Peyer's patch (tissue), 4 donors: Measurements from ENCODE around the gene MGST2. TPM values are rescaled to one million over a fixed set of nuclear protein-coding genes. Genes with fewer than 3 reads are reported as not detected.

Experiments
- DNase-seq, 3 donors: peaks; one replicate each; pipeline ENCODE4 v3.0.0-alpha.2; 2017 to 2019
- H3K27ac ChIP-seq, 4 donors: fragments of 200-600 bp; sonication (generic); one replicate each; pipeline ENCODE4 v1.5.1; 2016 to 2019
- H3K27me3 ChIP-seq, 2 donors: fragments of 200-600 bp; sonication (generic); one replicate each; pipeline ENCODE4 v1.5.1; 2019
- H3K36me3 ChIP-seq, 3 donors: fragments of 200-600 bp; sonication (generic); one replicate each; pipeline ENCODE4 v1.5.1; 2016 to 2019
- H3K4me1 ChIP-seq, 4 donors: fragments of 200-600 bp; sonication (generic); one replicate each; pipeline ENCODE4 v1.5.1; 2016 to 2019
- H3K4me3 ChIP-seq, 4 donors: fragments of 200-600 bp; sonication (generic); 1 replicate in 3 of 4; 2 replicates in 1 of 4; pipeline ENCODE4 v1.5.1; 2016 to 2019; ENCODE audit warnings: mild to moderate bottlenecking in 1 of 4
- H3K9me3 ChIP-seq, 4 donors: fragments of 200-600 bp; sonication (generic); one replicate each; pipeline ENCODE4 v1.5.1; 2016 to 2019; ENCODE audit warnings: mild to moderate bottlenecking in 1 of 4
- CTCF ChIP-seq, 6 experiments: fragments of 450-650 bp in 4 of 6; fragments of 200-600 bp in 2 of 6; sonication (generic) in 1 of 6; IDR thresholded peaks; one replicate each; pipeline ENCODE4 v1.5.1; 2017 to 2019; ENCODE audit warnings: antibody characterized with exemption in 6 of 6, mild to moderate bottlenecking in 3 of 6, moderate library complexity in 1 of 6
- POLR2A ChIP-seq, 2 donors: fragments of 450-650 bp; IDR thresholded peaks; one replicate each; pipeline ENCODE4 v1.5.1; 2017; ENCODE audit warnings: antibody characterized with exemption in 2 of 2, mild to moderate bottlenecking in 2 of 2, moderate library complexity in 2 of 2
- total RNA-seq, 4 donors: library from RNA; depleted of rRNA; stranded (reverse); fragments of >200 nt; gene quantifications; one replicate each; pipeline ENCODE4 v1.1.0, GENCODE V29; 2016

MGST2 gene
- total RNA-seq, 4 donors from 2014 or later: 21.5 to 137 (median 83.4) TPM

GRCh38 chr4:139700568-139700967 lies 34.9 kb downstream of the MGST2 start:
- H3K4me1 ChIP-seq: no peaks in the 10 kb centered on the region
- DNase-seq: no peak
- H3K27me3 ChIP-seq: no peaks in the 10 kb centered on the region
- no peaks in the 10 kb centered on the region for H3K9me3 ChIP-seq
- H3K27ac ChIP-seq: no peak overlapping the region
- TF ChIP-seq CTCF (IDR thresholded peaks at IDR 0.05): no peak
- TF ChIP-seq POLR2A (IDR thresholded peaks at IDR 0.05): no peak
- no peak overlapping the region for H3K4me3 ChIP-seq
- H3K36me3 ChIP-seq: peaks cover 0 to 47% (median 0%) of the 10 kb centered on the region in 3 donors

GRCh38 chr4:139704915-139705485 lies 39.4 kb downstream of the MGST2 start:
- Histone ChIP-seq H3K27me3 (no peaks in the 10 kb centered on the region), H3K4me1 (no peaks in the 10 kb centered on the region), H3K9me3 (no peaks in the 10 kb centered on the region), H3K4me3 (no peak overlapping the region), H3K27ac (no peak overlapping the region), H3K36me3 (peaks cover 0 to 41% (median 0%) of the 10 kb centered on the region in 3 donors)
- no peak for DNase-seq
- TF ChIP-seq CTCF (IDR thresholded peaks at IDR 0.05) (peak in 3 of 6 experiments; percentile 27 to 44 (median 34)), POLR2A (IDR thresholded peaks at IDR 0.05) (no peak)

GRCh38 chr4:139709660-139710059 lies 44.0 kb downstream of the MGST2 start:
- no peak overlapping the region for H3K4me3 ChIP-seq
- DNase-seq: no peak
- peaks cover 0 to 30% (median 0%) of the 10 kb centered on the region in 3 donors for H3K36me3 ChIP-seq
- TF ChIP-seq POLR2A (IDR thresholded peaks at IDR 0.05): no peak
- no peak for TF ChIP-seq CTCF (IDR thresholded peaks at IDR 0.05)
- no peak overlapping the region for H3K27ac ChIP-seq
- no peaks in the 10 kb centered on the region for H3K27me3 ChIP-seq
- H3K9me3 ChIP-seq: no peaks in the 10 kb centered on the region
- no peaks in the 10 kb centered on the region for H3K4me1 ChIP-seq

GRCh38 chr4:139710073-139710472 lies 44.5 kb downstream of the MGST2 start:
- no peak overlapping the region for H3K4me3 ChIP-seq
- no peak for DNase-seq
- H3K36me3 ChIP-seq: peaks cover 0 to 27% (median 0%) of the 10 kb centered on the region in 3 donors
- H3K27ac ChIP-seq: no peak overlapping the region
- TF ChIP-seq POLR2A (IDR thresholded peaks at IDR 0.05) (no peak), CTCF (IDR thresholded peaks at IDR 0.05) (no peak)
- H3K9me3 ChIP-seq: no peaks in the 10 kb centered on the region
- H3K27me3 ChIP-seq: no peaks in the 10 kb centered on the region
- no peaks in the 10 kb centered on the region for H3K4me1 ChIP-seq

- no peaks in the 10 kb centered on the region for H3K9me3 ChIP-seq
- H3K27me3 ChIP-seq: no peaks in the 10 kb centered on the region
- DNase-seq: peak in 1 of 3 donors; percentile 67
- H3K4me1 ChIP-seq: no peaks in the 10 kb centered on the region
- TF ChIP-seq CTCF (IDR thresholded peaks at IDR 0.05) (no peak), POLR2A (IDR thresholded peaks at IDR 0.05) (no peak)
- H3K27ac ChIP-seq: no peak overlapping the region
- H3K36me3 ChIP-seq: peaks cover 0 to 13% (median 0%) of the 10 kb centered on the region in 3 donors
- no peak overlapping the region for H3K4me3 ChIP-seq
Observed at GRCh38 chr4:139711461-139711860, 45.8 kb downstream of the MGST2 start.
